ENCODE data around the gene HBS1L.

DNA sequence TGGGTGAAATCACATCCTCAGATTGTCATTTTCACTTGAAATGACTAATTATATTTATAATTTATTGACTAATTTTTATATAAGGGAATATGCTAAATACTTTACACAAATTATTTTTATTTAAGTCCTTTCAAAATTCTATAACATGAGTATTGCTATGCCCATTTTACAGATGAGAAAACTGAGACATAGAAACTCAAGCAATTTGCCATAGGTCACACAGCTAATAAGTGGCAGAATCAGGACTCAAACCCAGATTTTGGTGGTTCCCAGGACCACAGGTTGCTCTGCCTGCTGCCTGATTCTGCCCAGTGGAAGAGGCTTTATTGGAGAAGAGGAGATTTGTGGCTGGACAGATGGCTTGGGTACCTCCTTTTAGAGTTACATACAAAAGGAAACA is 109.6 kb downstream of the HBS1L start:
- TF ChIP-seq, protein P1, sequence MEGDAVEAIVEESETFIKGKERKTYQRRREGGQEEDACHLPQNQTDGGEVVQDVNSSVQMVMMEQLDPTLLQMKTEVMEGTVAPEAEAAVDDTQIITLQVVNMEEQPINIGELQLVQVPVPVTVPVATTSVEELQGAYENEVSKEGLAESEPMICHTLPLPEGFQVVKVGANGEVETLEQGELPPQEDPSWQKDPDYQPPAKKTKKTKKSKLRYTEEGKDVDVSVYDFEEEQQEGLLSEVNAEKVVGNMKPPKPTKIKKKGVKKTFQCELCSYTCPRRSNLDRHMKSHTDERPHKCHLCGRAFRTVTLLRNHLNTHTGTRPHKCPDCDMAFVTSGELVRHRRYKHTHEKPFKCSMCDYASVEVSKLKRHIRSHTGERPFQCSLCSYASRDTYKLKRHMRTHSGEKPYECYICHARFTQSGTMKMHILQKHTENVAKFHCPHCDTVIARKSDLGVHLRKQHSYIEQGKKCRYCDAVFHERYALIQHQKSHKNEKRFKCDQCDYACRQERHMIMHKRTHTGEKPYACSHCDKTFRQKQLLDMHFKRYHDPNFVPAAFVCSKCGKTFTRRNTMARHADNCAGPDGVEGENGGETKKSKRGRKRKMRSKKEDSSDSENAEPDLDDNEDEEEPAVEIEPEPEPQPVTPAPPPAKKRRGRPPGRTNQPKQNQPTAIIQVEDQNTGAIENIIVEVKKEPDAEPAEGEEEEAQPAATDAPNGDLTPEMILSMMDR (IDR thresholded peaks at IDR 0.05; ENCODE audit: borderline replicate concordance, extremely low read depth, low read length, poor library complexity, severe bottlenecking) = no peak
- TF ChIP-seq EZH2 (IDR thresholded peaks at IDR 0.05; ENCODE audit: borderline replicate concordance, low read depth, low read length, severe bottlenecking) = no peak

Measured in DND-41 (cell line).